22Rv1 (cell line): ENCODE measurements around the gene PNMA1.

Experiments used
- H3K27ac ChIP-seq: fragments of 450-650 bp; 2 replicates; pipeline ENCODE4 v1.5.1; 2017
- CTCF ChIP-seq: fragments of 450-650 bp; IDR thresholded peaks from 2 replicates; pipeline ENCODE4 v1.5.1; 2017; ENCODE audit warnings: mild to moderate bottlenecking
- ZFX ChIP-seq: fragments of 450-650 bp; IDR thresholded peaks from 2 replicates; pipeline ENCODE4 v1.6.1; 2017; ENCODE audit warnings: antibody characterized with exemption, borderline replicate concordance

PNMA1 gene

GRCh38 chr14:73717266-73717665, 3.1 kb upstream of the PNMA1 start:
- H3K27ac ChIP-seq, result no peak overlapping the region
- TF ChIP-seq ZFX (no peak), CTCF (no peak)

- TF ChIP-seq CTCF (no peak), ZFX (no peak)
- no peak overlapping the region for H3K27ac ChIP-seq
These were observed 1.5 kb upstream of the PNMA1 start for GRCh38 chr14:73715707-73716106.

GRCh38 chr14:73714656-73715081, 485 bp upstream of the PNMA1 start:
- peak overlapping the region; percentile 92 for H3K27ac ChIP-seq
- TF ChIP-seq ZFX, result no peak
- TF ChIP-seq CTCF, result no peak

GRCh38 chr14:73713206-73713802, 880 bp downstream of the PNMA1 start:
- H3K27ac ChIP-seq, result peak overlapping the region; percentile 92
- TF ChIP-seq CTCF (no peak), ZFX (no peak)

GRCh38 chr14:73712540-73713180, 1.5 kb downstream of the PNMA1 start:
- TF ChIP-seq CTCF, result no peak
- TF ChIP-seq ZFX, result no peak
- no peak overlapping the region for H3K27ac ChIP-seq

- no peak overlapping the region for H3K27ac ChIP-seq
- no peak for TF ChIP-seq ZFX
- TF ChIP-seq CTCF, result no peak
These were observed 2.1 kb downstream of the PNMA1 start for GRCh38 chr14:73712071-73712506.

- no peak for TF ChIP-seq ZFX
- TF ChIP-seq CTCF, result no peak
- H3K27ac ChIP-seq, result no peak overlapping the region
These were observed 3.4 kb downstream of the PNMA1 start for GRCh38 chr14:73710737-73711136.
